Pancreas (tissue), 10 donors: ENCODE measurements around the gene LILRB3. TPM values are rescaled to one million over a fixed set of nuclear protein-coding genes. Genes with fewer than 3 reads are reported as not detected.
A peak's percentile ranks its signal among the peaks of the same experiment; 100 is the strongest.
"Not testable (repeated sequence)": the region's sequence is repeated elsewhere in the genome, so short reads cannot be mapped to it uniquely, and the experiment has no call there.

ENCODE experiments used
- ATAC-seq, 4 donors: fragments of 200-7000 bp; cut with Tn5 transposase; one replicate each; pipeline versions ENCODE4 v1.8.0 to v1.9.1; 2020; ENCODE audit warnings: mild to moderate bottlenecking in 4 of 4, moderate library complexity in 4 of 4
- DNase-seq, 6 donors: peaks; one replicate each; pipeline ENCODE4 v3.0.0-alpha.2; 2020
- FAIRE-seq: peaks from 2 replicates; lab custom pipeline; 2012; peaks lifted over from hg19 to GRCh38; lab: Jason Lieb, UNC
- H3K27ac ChIP-seq, 4 donors: fragments of 200-600 bp; sonication (generic); 1 replicate in 3 of 4; 2 replicates in 1 of 4; pipeline versions ENCODE4 v1.5.0 to v1.8.0; 2020
- H3K27me3 ChIP-seq, 4 donors: fragments of 200-600 bp; one replicate each; pipeline ENCODE4 v1.8.0; 2021
- H3K36me3 ChIP-seq, 3 donors: fragments of 200-600 bp; sonication (generic) in 1 of 3; one replicate each; pipeline versions ENCODE4 v1.5.0 to v1.8.0; 2020 to 2021
- H3K4me1 ChIP-seq, 3 donors: fragments of 200-600 bp; one replicate each; pipeline ENCODE4 v1.8.0; 2021
- H3K4me3 ChIP-seq, 4 donors: fragments of 200-600 bp; sonication (generic) in 2 of 4; one replicate each; pipeline versions ENCODE4 v1.5.0 to v1.8.0; 2020 to 2021
- H3K9me3 ChIP-seq, 4 donors: fragments of 200-600 bp; one replicate each; pipeline ENCODE4 v1.8.0; 2021
- WGBS, 2 donors: extraction: QIAGEN DNeasy Blood & Tissue Kit; methylation state at CpG; one replicate each; pipeline ENCODE4 v1.1.7; 2013; 5-methylcytosine and 5-hydroxymethylcytosine counted together
- intact Hi-C, 3 donors: fragments of 100-400 bp; cut with DNase I; formaldehyde crosslinking; loops; one replicate each; pipeline versions ENCODE4 v1.11.1 to v1.14.2; 2022
- polyA plus RNA-seq, 2 donors: library from polyadenylated mRNA; stranded (reverse); fragments of 200-250 nt; gene quantifications; one replicate each; pipeline ENCODE4 v1.2.3, GENCODE V29; 2013
- total RNA-seq, 6 donors: library from RNA; stranded (reverse); fragmentation: NEBNext Ultra II Directional in 4 of 6; extraction: Animal tissue kit (Norgen Biotek cat#: 25700) in 4 of 6; gene quantifications; one replicate each; pipeline versions ENCODE4 v1.2.1 to v1.2.4, GENCODE V29; 2021 to 2023
- TF ChIP-seq, protein P1 (sequence below), 4 donors: fragments of 200-600 bp; sonication (generic) in 3 of 4; IDR thresholded peaks; one replicate each; pipeline versions ENCODE4 v1.5.0 to v1.8.0; 2021; ENCODE audit warnings: antibody characterized with exemption in 4 of 4
- donor health status: healthy with polysubstance abuse.
- donor health status: DM: no; HTN: no; CAD: no; lungs with moderate emphysema.
- donor health status: DM: no; HTN: no; CAD: no.
- donor health status: control.
- donor health status: control.
- donor health status: Bipolar disorder and iron deficiency.
- donor health status: DM: yes; HTN: yes; CAD: no.
- donor health status: DM: no; HTN: no; CAD: no.
- donor health status: DM: no; HTN: no; CAD: no.
- donor health status: DM: yes; HTN: yes; CAD: no.

LILRB3 gene
- 1 to 10 TPM in 3 of 6 donors, under 1 TPM in 3; 0.47 to 5.6 (median 1.6) TPM for total RNA-seq
- 1 to 10 TPM; 1.3 to 2.4 TPM for polyA plus RNA-seq

DNA sequence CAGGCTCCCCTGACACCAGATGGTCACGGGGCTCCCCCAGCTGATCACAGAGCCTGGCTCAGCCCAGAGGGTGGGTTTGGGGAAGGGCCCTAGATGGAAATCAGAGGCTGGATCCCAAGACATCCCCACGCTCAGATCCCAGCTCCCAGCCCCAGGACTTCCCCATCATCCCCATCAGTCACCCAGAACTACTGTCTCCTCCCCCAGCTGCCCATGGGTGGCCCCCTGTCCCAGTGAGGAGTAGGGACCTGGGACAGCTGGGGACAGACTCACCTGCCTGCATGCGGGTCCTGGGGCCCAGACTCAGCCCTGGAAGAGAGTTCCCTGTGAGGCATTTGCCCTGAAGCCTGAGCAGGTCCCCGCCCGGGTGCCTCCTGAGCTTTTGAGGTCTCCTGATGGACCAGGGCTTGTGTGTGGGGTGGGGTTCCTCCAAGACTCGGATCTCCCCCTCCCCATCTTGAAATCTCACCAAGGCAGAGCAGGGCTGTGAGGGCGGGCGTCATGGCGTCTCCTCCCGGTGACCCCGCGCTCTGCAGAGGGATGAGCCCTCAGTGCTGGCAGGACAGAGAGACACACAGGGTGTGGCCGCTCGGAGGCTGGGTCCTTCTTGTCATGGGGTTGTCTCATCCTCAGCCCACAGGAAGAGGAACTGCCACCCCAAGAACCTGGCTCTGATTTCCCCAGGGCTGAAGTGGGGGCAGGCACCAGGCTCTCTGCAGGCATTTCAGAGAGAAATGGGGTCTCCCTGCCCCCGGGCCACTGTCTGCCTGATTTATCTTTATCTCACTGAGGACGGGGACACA lies at the start of gene LILRB3:
Gene LILRB3 (minus strand): TSS at position 534 of the 803 bp plus-strand sequence. CDS start 31 bp downstream, at position 503.
- peak; percentile 27 to 73 (median 54) for ATAC-seq

GRCh38 chr19:54272181-54272580 lies 49.4 kb upstream of the LILRB3 start:
- H3K9me3 ChIP-seq, FAIRE-seq, H3K4me3 ChIP-seq, H3K36me3 ChIP-seq, intact Hi-C loops, H3K27me3 ChIP-seq, H3K27ac ChIP-seq, H3K4me1 ChIP-seq: not testable (repeated sequence)
- DNase-seq (peak in 1 of 6 donors; percentile 12), ATAC-seq (peak in 1 of 4 donors; percentile 36)
- WGBS, 2 donors = 47 to 50% methylated on average over 5 of the region's 5 CpGs

More for the DNA sequence above, at the start of gene LILRB3:
- 46 to 50% methylated on average over 15 to 16 of the region's 16 CpGs for WGBS, 2 donors
- H3K36me3 ChIP-seq, H3K27ac ChIP-seq, H3K4me1 ChIP-seq, H3K9me3 ChIP-seq, H3K27me3 ChIP-seq, FAIRE-seq, intact Hi-C loops, H3K4me3 ChIP-seq: not testable (repeated sequence)
- peak in 3 of 6 donors; percentile 38 to 76 (median 43) for DNase-seq

- H3K27me3 ChIP-seq, FAIRE-seq, H3K9me3 ChIP-seq, intact Hi-C loops, H3K27ac ChIP-seq, H3K4me1 ChIP-seq, H3K36me3 ChIP-seq, H3K4me3 ChIP-seq: not testable (repeated sequence)
- ATAC-seq (peak in 2 of 4 donors; percentile 51 to 70), DNase-seq (peak in 1 of 6 donors; percentile 18)
- 47 to 64% methylated on average over 4 of the region's 4 CpGs for WGBS, 2 donors
Observed at GRCh38 chr19:54271587-54271986, 48.8 kb upstream of the LILRB3 start.

GRCh38 chr19:54271106-54271505 lies 48.3 kb upstream of the LILRB3 start:
- no peak for FAIRE-seq
- 53 to 67% methylated on average over 8 of the region's 8 CpGs for WGBS, 2 donors

DNA sequence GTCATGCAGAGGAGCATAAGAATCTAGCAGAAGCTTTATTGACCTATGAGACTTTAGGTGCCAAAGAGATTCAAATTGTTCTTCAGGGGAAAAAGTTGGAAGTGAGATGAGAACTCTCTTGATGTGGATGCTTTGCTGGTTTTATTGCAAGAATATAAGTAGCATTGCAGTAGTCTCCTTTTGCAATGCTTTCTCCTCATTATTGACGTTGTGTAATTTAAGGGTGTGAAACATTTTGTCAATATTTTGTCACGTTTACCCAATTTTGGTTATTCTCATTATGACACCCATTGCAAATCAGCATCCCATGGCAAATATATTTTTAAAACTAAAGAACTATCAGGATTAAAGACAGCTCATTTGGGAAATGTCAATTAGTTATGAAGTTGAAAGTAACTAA lies 46.1 kb upstream of the LILRB3 start:
- intact Hi-C loops = no loop called here
- DNase-seq (no peak), ATAC-seq (no peak), FAIRE-seq (no peak)
- TF ChIP-seq, protein P1, sequence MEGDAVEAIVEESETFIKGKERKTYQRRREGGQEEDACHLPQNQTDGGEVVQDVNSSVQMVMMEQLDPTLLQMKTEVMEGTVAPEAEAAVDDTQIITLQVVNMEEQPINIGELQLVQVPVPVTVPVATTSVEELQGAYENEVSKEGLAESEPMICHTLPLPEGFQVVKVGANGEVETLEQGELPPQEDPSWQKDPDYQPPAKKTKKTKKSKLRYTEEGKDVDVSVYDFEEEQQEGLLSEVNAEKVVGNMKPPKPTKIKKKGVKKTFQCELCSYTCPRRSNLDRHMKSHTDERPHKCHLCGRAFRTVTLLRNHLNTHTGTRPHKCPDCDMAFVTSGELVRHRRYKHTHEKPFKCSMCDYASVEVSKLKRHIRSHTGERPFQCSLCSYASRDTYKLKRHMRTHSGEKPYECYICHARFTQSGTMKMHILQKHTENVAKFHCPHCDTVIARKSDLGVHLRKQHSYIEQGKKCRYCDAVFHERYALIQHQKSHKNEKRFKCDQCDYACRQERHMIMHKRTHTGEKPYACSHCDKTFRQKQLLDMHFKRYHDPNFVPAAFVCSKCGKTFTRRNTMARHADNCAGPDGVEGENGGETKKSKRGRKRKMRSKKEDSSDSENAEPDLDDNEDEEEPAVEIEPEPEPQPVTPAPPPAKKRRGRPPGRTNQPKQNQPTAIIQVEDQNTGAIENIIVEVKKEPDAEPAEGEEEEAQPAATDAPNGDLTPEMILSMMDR (IDR thresholded peaks at IDR 0.05) = no peak
- Histone ChIP-seq H3K4me3 (no peak overlapping the region), H3K4me1 (no peaks in the 10 kb centered on the region), H3K27me3 (peaks cover 0 to 6% (median 0%) of the 10 kb centered on the region in 4 donors), H3K36me3 (no peaks in the 10 kb centered on the region), H3K9me3 (no peaks in the 10 kb centered on the region), H3K27ac (no peak overlapping the region)
- WGBS, 2 donors = 23 to 28% methylated on average over 2 of the region's 2 CpGs

More at GRCh38 chr19:54271106-54271505, 48.3 kb upstream of the LILRB3 start:
- H3K27ac ChIP-seq = no peak overlapping the region
- ATAC-seq (peak in 2 of 4 donors; percentile 71 to 81), DNase-seq (peak in 1 of 6 donors; percentile 50)
- H3K36me3 ChIP-seq = no peaks in the 10 kb centered on the region
- H3K4me1 ChIP-seq = no peaks in the 10 kb centered on the region
- no peaks in the 10 kb centered on the region for H3K9me3 ChIP-seq
- peaks cover 0 to 6% (median 0%) of the 10 kb centered on the region in 4 donors for H3K27me3 ChIP-seq
- intact Hi-C loops = no loop called here
- TF ChIP-seq, protein P1 (IDR thresholded peaks at IDR 0.05) = no peak
- no peak overlapping the region for H3K4me3 ChIP-seq

GRCh38 chr19:54266133-54266532 lies 43.3 kb upstream of the LILRB3 start:
- FAIRE-seq = no peak
- 2 to 3% methylated on average over 6 of the region's 6 CpGs for WGBS, 2 donors
- intact Hi-C loops = no loop called here
- H3K27me3 ChIP-seq = peaks cover 0 to 6% (median 0%) of the 10 kb centered on the region in 4 donors
- H3K4me3 ChIP-seq = no peak overlapping the region
- no peaks in the 10 kb centered on the region for H3K4me1 ChIP-seq
- ATAC-seq = peak in 3 of 4 donors; percentile 83 to 90 (median 87)
- peak; percentile 65 to 88 (median 74) for DNase-seq
- H3K27ac ChIP-seq = no peak overlapping the region
- TF ChIP-seq, protein P1 (IDR thresholded peaks at IDR 0.05) = peak; percentile 47 to 82 (median 68)
- no peaks in the 10 kb centered on the region for H3K9me3 ChIP-seq
- H3K36me3 ChIP-seq = no peaks in the 10 kb centered on the region
